ENCODE results near the gene SNAPC3.

Gene SNAPC3

DNA sequence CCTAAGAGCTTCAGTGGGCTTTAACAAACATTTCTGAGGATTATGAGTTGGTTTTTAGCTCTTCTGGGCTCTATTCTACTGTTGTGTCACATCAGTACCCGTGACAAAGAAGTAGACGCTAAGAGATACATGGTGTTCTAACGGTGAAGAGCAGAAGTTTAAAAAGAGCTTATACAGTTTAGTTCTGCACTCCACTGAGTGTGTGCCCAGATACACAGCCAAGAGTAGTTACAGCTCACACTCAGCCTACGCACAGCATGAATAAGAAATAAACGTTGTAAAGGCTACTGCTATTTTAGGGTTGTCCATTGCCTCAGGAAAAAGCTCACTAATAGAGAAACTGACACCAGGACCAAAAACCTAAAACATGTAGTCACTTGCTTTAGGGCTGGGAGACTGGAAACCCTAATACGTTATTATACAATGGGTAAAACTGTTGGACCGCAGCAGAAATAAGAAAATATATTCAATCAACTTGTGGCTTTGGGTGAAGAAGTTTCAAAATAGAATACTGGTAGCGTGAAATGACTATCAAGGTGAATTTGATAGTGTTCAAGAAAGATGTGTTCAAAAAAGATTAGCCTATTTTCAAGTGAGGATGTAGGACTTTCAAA is 53.4 kb downstream of the SNAPC3 start:
- no peak for TF ChIP-seq CTCF (IDR thresholded peaks at IDR 0.05; ENCODE audit: borderline replicate concordance, insufficient read depth, low read depth, low read length)
- H3K4me3 ChIP-seq (ENCODE audit: low read depth, low read length): no peak overlapping the region

GRCh38 chr9:15480028-15480427 is 57.4 kb downstream of the SNAPC3 start:
- no peak overlapping the region for H3K4me3 ChIP-seq (ENCODE audit: low read depth, low read length)
- TF ChIP-seq CTCF (IDR thresholded peaks at IDR 0.05; ENCODE audit: borderline replicate concordance, insufficient read depth, low read depth, low read length): no peak

DNA sequence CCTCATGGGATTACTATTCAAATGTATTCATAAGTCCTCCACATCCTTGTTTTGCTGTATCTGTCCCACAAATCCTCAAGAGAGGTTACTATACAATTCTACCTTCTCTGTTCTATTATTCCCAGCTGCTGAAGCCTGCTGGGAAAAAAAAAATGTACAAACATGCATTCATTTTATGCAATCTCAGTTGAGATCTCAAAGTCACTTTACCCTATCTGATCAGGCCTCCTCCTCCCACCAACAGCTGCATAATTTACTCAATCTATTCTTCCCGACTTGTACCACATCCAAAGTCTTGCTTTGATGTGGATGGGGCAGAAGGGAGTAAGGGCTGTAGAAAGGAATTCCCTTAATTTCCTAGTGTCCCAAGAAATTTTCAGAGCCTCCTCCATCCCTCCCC is 59.5 kb downstream of the SNAPC3 start:
- no peak overlapping the region for H3K4me3 ChIP-seq (ENCODE audit: low read depth, low read length)
- TF ChIP-seq CTCF (IDR thresholded peaks at IDR 0.05; ENCODE audit: borderline replicate concordance, insufficient read depth, low read depth, low read length): no peak

GRCh38 chr9:15484802-15485201 is 62.1 kb downstream of the SNAPC3 start:
- TF ChIP-seq CTCF (IDR thresholded peaks at IDR 0.05; ENCODE audit: borderline replicate concordance, insufficient read depth, low read depth, low read length): no peak
- H3K4me3 ChIP-seq (ENCODE audit: low read depth, low read length): no peak overlapping the region

DNA sequence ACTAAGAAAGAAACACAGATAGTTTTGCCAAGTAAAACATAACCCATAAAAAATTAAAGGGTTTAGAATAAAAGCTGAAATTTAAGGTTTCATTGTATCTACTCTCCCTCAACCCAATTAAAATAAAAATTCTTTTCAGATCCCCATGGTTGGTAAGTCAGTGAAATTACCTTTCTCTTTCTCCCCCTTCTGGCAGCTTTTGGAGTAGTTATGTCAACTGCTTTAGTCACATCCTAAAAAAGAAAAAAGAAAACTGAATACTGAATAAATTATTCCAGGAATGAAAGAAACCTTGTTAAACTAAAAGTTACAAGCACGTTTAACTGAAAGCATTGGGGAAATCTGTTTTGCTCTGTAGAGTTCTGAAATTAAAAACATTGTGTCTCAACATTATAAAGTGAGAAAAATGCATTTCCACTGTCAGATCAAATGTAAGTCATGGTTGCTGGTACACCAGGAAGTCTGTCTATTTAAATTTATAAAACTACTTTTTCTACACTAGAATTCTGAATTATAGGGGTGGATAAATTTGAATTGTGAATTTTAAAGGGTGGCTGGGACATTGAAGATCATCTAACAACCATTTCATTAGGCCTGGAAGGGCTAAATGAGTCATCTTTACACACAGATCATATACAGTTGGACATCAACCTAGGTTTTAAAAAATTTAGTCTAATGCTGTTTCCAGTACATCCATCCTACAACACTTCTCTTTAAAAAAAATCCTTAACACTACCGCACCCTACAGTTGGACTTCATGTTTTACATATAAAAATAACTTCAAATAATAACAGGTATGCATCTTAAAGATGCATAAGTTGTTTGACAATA is 63.4 kb downstream of the SNAPC3 start:
- H3K4me3 ChIP-seq (ENCODE audit: low read depth, low read length): no peak overlapping the region
- no peak for TF ChIP-seq CTCF (IDR thresholded peaks at IDR 0.05; ENCODE audit: borderline replicate concordance, insufficient read depth, low read depth, low read length)

DNA sequence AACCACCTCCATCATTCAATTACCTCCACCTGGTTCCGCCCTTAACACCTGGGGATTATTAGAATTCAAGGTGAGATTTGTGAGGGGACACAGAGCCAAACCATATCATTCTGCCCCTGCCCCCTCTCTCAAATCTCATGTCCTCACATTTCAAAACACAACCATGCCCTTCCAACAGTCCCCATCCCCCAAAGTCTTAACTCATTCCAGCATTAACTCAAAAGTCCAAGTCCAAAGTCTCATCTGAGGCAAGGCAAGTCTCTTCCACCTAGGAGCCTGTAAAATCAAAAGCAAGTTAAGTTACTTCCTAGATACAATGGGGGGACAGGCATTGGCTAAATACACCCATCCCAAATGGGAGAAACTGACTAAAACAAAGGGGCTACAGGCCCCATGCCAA is 69.3 kb downstream of the SNAPC3 start:
- H3K4me3 ChIP-seq (ENCODE audit: low read depth, low read length): no peak overlapping the region
- TF ChIP-seq CTCF (IDR thresholded peaks at IDR 0.05; ENCODE audit: borderline replicate concordance, insufficient read depth, low read depth, low read length): no peak
